ENCODE results near the gene CD226. TPM values are rescaled to one million over a fixed set of nuclear protein-coding genes. Genes with fewer than 3 reads are reported as not detected.

Gene CD226
- total RNA-seq, 2 donors from 2014 or later = 0.26 to 0.33 TPM

- Histone ChIP-seq H3K4me1 (no peaks in the 10 kb centered on the region), H3K4me3 (no peak overlapping the region), H3K9me3 (no peaks in the 10 kb centered on the region), H3K36me3 (replicated peaks in 1 of 2; ENCODE audit: insufficient read depth in 1 of 2, low read depth in 2 of 2) (no peaks in the 10 kb centered on the region), H3K27ac (no peak overlapping the region), H3K27me3 (no peaks in the 10 kb centered on the region)
- ATAC-seq (no peak), DNase-seq (no peak)
- 91 to 95% methylated on average over 5 of the region's 5 CpGs for WGBS, 2 donors
- TF ChIP-seq CTCF (IDR thresholded peaks at IDR 0.05) (no peak), POLR2A (IDR thresholded peaks at IDR 0.05) (no peak)
- intact Hi-C loops (cut with DNase I) = no loop called here
Observed at GRCh38 chr18:69946608-69947155, 991 bp downstream of the CD226 start.

- H3K4me3 ChIP-seq = no peak overlapping the region
- TF ChIP-seq POLR2A (IDR thresholded peaks at IDR 0.05) (no peak), CTCF (IDR thresholded peaks at IDR 0.05) (no peak)
- no peak overlapping the region for H3K27ac ChIP-seq
Observed at GRCh38 chr18:69945220-69946114, 2.2 kb downstream of the CD226 start.

GRCh38 chr18:69944436-69944835 lies 3.2 kb downstream of the CD226 start:
- intact Hi-C loops (cut with DNase I) = no loop called here
- no peak for ATAC-seq
- Histone ChIP-seq H3K9me3 (no peaks in the 10 kb centered on the region), H3K4me3 (no peak overlapping the region), H3K27me3 (no peaks in the 10 kb centered on the region), H3K27ac (no peak overlapping the region), H3K4me1 (no peaks in the 10 kb centered on the region), H3K36me3 (replicated peaks in 1 of 2; ENCODE audit: insufficient read depth in 1 of 2, low read depth in 2 of 2) (no peaks in the 10 kb centered on the region)
- DNase-seq = no peak
- no peak for TF ChIP-seq CTCF (IDR thresholded peaks at IDR 0.05)
- TF ChIP-seq POLR2A (IDR thresholded peaks at IDR 0.05) = no peak
- WGBS, 2 donors = 94 to 98% methylated on average over 2 of the region's 2 CpGs

More at GRCh38 chr18:69945220-69946114, 2.2 kb downstream of the CD226 start:
- Histone ChIP-seq H3K27me3 (no peaks in the 10 kb centered on the region), H3K4me1 (no peaks in the 10 kb centered on the region), H3K36me3 (replicated peaks in 1 of 2; ENCODE audit: insufficient read depth in 1 of 2, low read depth in 2 of 2) (no peaks in the 10 kb centered on the region), H3K9me3 (no peaks in the 10 kb centered on the region)
- ATAC-seq (no peak), DNase-seq (no peak)
- whole genome bisulfite sequencing, 2 donors = 87 to 90% methylated on average over 4 to 9 of the region's 11 CpGs
- intact Hi-C loops (cut with DNase I) = no loop called here

GRCh38 chr18:69943021-69943420 lies 4.7 kb downstream of the CD226 start:
- Histone ChIP-seq H3K4me3 (no peak overlapping the region), H3K36me3 (replicated peaks in 1 of 2; ENCODE audit: insufficient read depth in 1 of 2, low read depth in 2 of 2) (no peaks in the 10 kb centered on the region), H3K27me3 (no peaks in the 10 kb centered on the region), H3K9me3 (no peaks in the 10 kb centered on the region), H3K4me1 (no peaks in the 10 kb centered on the region), H3K27ac (no peak overlapping the region)
- intact Hi-C loops (cut with DNase I) = no loop called here
- WGBS, 2 donors = 86 to 92% methylated on average over 3 of the region's 3 CpGs
- TF ChIP-seq POLR2A (IDR thresholded peaks at IDR 0.05) (no peak), CTCF (IDR thresholded peaks at IDR 0.05) (no peak)
- ATAC-seq = no peak
- no peak for DNase-seq
